Fibroblast of the aortic adventitia (primary cell): ENCODE measurements around the gene NUP50. TPM values are rescaled to one million over a fixed set of nuclear protein-coding genes. Genes with fewer than 3 reads are reported as not detected.

ENCODE experiments used
- DNase-seq: peaks from one replicate; pipeline ENCODE4 v3.0.0-alpha.2; 2010; ENCODE audit warnings: low read depth
- H3K4me3 ChIP-seq: 2 replicates; pipeline ENCODE4 v1.5.1; 2011; ENCODE audit warnings: low read depth, mild to moderate bottlenecking, control low read depth, low read length, moderate library complexity
- CTCF ChIP-seq: IDR thresholded peaks from 2 replicates; pipeline ENCODE4 v1.5.1; 2011; ENCODE audit warnings: mild to moderate bottlenecking, low read length, control low read depth, inconsistent platforms; ENCODE audit not compliant: insufficient read depth
- total RNA-seq: library from RNA; depleted of rRNA; stranded (reverse); fragments of >200 nt; gene quantifications from 2 replicates; pipeline ENCODE4 v1.2.3, GENCODE V29; 2012; ENCODE audit warnings: low replicate concordance

NUP50 gene
- total RNA-seq, 1 donor: 61.6 TPM

GRCh38 chr22:45181240-45181639 is 17.5 kb downstream of the NUP50 start:
- H3K4me3 ChIP-seq: no peak overlapping the region
- TF ChIP-seq CTCF: no peak
- DNase-seq: no peak

GRCh38 chr22:45181766-45182165 is 18.0 kb downstream of the NUP50 start:
- TF ChIP-seq CTCF: no peak
- DNase-seq: no peak
- H3K4me3 ChIP-seq: no peak overlapping the region

GRCh38 chr22:45183974-45184373 is 20.2 kb downstream of the NUP50 start:
- no peak overlapping the region for H3K4me3 ChIP-seq
- no peak for DNase-seq
- no peak for TF ChIP-seq CTCF

- no peak for DNase-seq
- H3K4me3 ChIP-seq: no peak overlapping the region
- no peak for TF ChIP-seq CTCF
Observed at GRCh38 chr22:45185718-45186514, 22.2 kb downstream of the NUP50 start.

- no peak for TF ChIP-seq CTCF
- DNase-seq: no peak
- H3K4me3 ChIP-seq: no peak overlapping the region
Observed at GRCh38 chr22:45187891-45188290, 24.2 kb downstream of the NUP50 start.

GRCh38 chr22:45188779-45189178 is 25.1 kb downstream of the NUP50 start:
- H3K4me3 ChIP-seq: no peak overlapping the region
- DNase-seq: no peak
- no peak for TF ChIP-seq CTCF
